Jurkat, Clone E6-1 (cell line): ENCODE data around the gene DDX39A.
"Not testable (repeated sequence)": the region's sequence is repeated elsewhere in the genome, so short reads cannot be mapped to it uniquely, and the experiment has no call there.

Source experiments
- DNase-seq: peaks from one replicate; pipeline ENCODE4 v3.0.0-alpha.2; 2011; ENCODE audit warnings: low read depth, low spot score
- H3K4me3 ChIP-seq: 2 replicates; pipeline ENCODE4 v1.5.1; 2011; ENCODE audit warnings: mild to moderate bottlenecking, low read length, control low read depth, moderate library complexity

Gene DDX39A

GRCh38 chr19:14411161-14411937, 7.8 kb downstream of the DDX39A start:
- no peak for DNase-seq
- no peak overlapping the region for H3K4me3 ChIP-seq

GRCh38 chr19:14410091-14411051, 8.8 kb downstream of the DDX39A start:
- no peak overlapping the region for H3K4me3 ChIP-seq
- no peak for DNase-seq

GRCh38 chr19:14409146-14410023, 9.8 kb downstream of the DDX39A start:
- H3K4me3 ChIP-seq = no peak overlapping the region
- DNase-seq = no peak

GRCh38 chr19:14408491-14409145, 10.5 kb downstream of the DDX39A start:
- no peak for DNase-seq
- no peak overlapping the region for H3K4me3 ChIP-seq

GRCh38 chr19:14407605-14408484, 11.3 kb downstream of the DDX39A start:
- DNase-seq = no peak

GRCh38 chr19:14406645-14407401, 12.3 kb downstream of the DDX39A start:
- DNase-seq = no peak
- no peak overlapping the region for H3K4me3 ChIP-seq

More at GRCh38 chr19:14407605-14408484, 11.3 kb downstream of the DDX39A start:
- no peak overlapping the region for H3K4me3 ChIP-seq

GRCh38 chr19:14405758-14406644, 13.1 kb downstream of the DDX39A start:
- no peak overlapping the region for H3K4me3 ChIP-seq
- DNase-seq = peak; percentile 76

- no peak for DNase-seq
- no peak overlapping the region for H3K4me3 ChIP-seq
Measured at GRCh38 chr19:14405380-14405757, 13.8 kb downstream of the DDX39A start.

GRCh38 chr19:14404312-14404711, 14.8 kb downstream of the DDX39A start:
- no peak overlapping the region for H3K4me3 ChIP-seq
- no peak for DNase-seq

GRCh38 chr19:14403145-14403930, 15.8 kb downstream of the DDX39A start:
- not testable (repeated sequence) for DNase-seq, H3K4me3 ChIP-seq

- DNase-seq = no peak
- no peak overlapping the region for H3K4me3 ChIP-seq
Measured at GRCh38 chr19:14402332-14403144, 16.6 kb downstream of the DDX39A start.

GRCh38 chr19:14401468-14402195, 17.5 kb downstream of the DDX39A start:
- H3K4me3 ChIP-seq = no peak overlapping the region
- no peak for DNase-seq

GRCh38 chr19:14400951-14401431, 18.1 kb downstream of the DDX39A start:
- no peak for DNase-seq
- no peak overlapping the region for H3K4me3 ChIP-seq

- H3K4me3 ChIP-seq, DNase-seq: not testable (repeated sequence)
Measured at GRCh38 chr19:14397168-14397567, 22.0 kb downstream of the DDX39A start.
